Activated CD8-positive, alpha-beta memory T cell treated with anti-CD3 and anti-CD28 coated beads for 1 hour (primary cell): ENCODE measurements around the gene CARHSP1.
"Not testable (repeated sequence)": the region's sequence is repeated elsewhere in the genome, so short reads cannot be mapped to it uniquely, and the experiment has no call there.

Experiments used
- DNase-seq, 2 donors: peaks; one replicate each; pipeline ENCODE4 v3.0.0-alpha.2; 2020; ENCODE audit warnings: low read depth in 1 of 2; ENCODE audit errors: extremely low read depth in 1 of 2

Gene CARHSP1

GRCh38 chr16:8858994-8859912, 9.6 kb downstream of the CARHSP1 start:
- DNase-seq = no peak

GRCh38 chr16:8855972-8856371, 12.8 kb downstream of the CARHSP1 start:
- DNase-seq = no peak

GRCh38 chr16:8855051-8855786, 13.6 kb downstream of the CARHSP1 start:
- DNase-seq = no peak

- no peak for DNase-seq
Measured at GRCh38 chr16:8854298-8854948, 14.4 kb downstream of the CARHSP1 start.

GRCh38 chr16:8853611-8854010, 15.2 kb downstream of the CARHSP1 start:
- no peak for DNase-seq

- DNase-seq = no peak
Measured at GRCh38 chr16:8853150-8853549, 15.7 kb downstream of the CARHSP1 start.

GRCh38 chr16:8852534-8852933, 16.3 kb downstream of the CARHSP1 start:
- DNase-seq = no peak

GRCh38 chr16:8851761-8852403, 16.9 kb downstream of the CARHSP1 start:
- no peak for DNase-seq

- DNase-seq = no peak
Measured at GRCh38 chr16:8850279-8850885, 18.4 kb downstream of the CARHSP1 start.

- DNase-seq = no peak
Measured at GRCh38 chr16:8849411-8850011, 19.3 kb downstream of the CARHSP1 start.

GRCh38 chr16:8848939-8849391, 19.8 kb downstream of the CARHSP1 start:
- DNase-seq = no peak

- DNase-seq = no peak
Measured at GRCh38 chr16:8848231-8848938, 20.4 kb downstream of the CARHSP1 start.

- DNase-seq = no peak
Measured at GRCh38 chr16:8847623-8848022, 21.2 kb downstream of the CARHSP1 start.

- no peak for DNase-seq
Measured at GRCh38 chr16:8847145-8847544, 21.7 kb downstream of the CARHSP1 start.

GRCh38 chr16:8846401-8846932, 22.3 kb downstream of the CARHSP1 start:
- no peak for DNase-seq

- no peak for DNase-seq
Measured at GRCh38 chr16:8845699-8846298, 23.0 kb downstream of the CARHSP1 start.

GRCh38 chr16:8843296-8843695, 25.5 kb downstream of the CARHSP1 start:
- DNase-seq = not testable (repeated sequence)

GRCh38 chr16:8842016-8842415, 26.8 kb downstream of the CARHSP1 start:
- not testable (repeated sequence) for DNase-seq

GRCh38 chr16:8837594-8837993, 31.2 kb downstream of the CARHSP1 start:
- not testable (repeated sequence) for DNase-seq
